ENCODE data around the gene RALGPS1. TPM values are rescaled to one million over a fixed set of nuclear protein-coding genes. Genes with fewer than 3 reads are reported as not detected.
"Not testable (repeated sequence)": the region's sequence is repeated elsewhere in the genome, so short reads cannot be mapped to it uniquely, and the experiment has no call there.

The RALGPS1 gene
- total RNA-seq, 4 donors from 2014 or later, result 3.3 to 9.8 (median 6.7) TPM

- Histone ChIP-seq H3K4me1 (peaks cover 0 to 4% (median 0%) of the 10 kb centered on the region in 4 donors), H3K4me3 (no peak overlapping the region), H3K9me3 (no peaks in the 10 kb centered on the region), H3K27ac (no peak overlapping the region), H3K36me3 (no peaks in the 10 kb centered on the region), H3K27me3 (no peaks in the 10 kb centered on the region)
- TF ChIP-seq CTCF (IDR thresholded peaks at IDR 0.05), result no peak
- no peak for TF ChIP-seq EP300 (IDR thresholded peaks at IDR 0.05)
- no peak for TF ChIP-seq POLR2A (IDR thresholded peaks at IDR 0.05)
- WGBS, 2 donors, result 86 to 95% methylated on average over 5 of the region's 5 CpGs
- peak in 1 of 2 donors; percentile 3 for DNase-seq (ENCODE audit: low spot score in 2 of 2)
These were observed 99.0 kb downstream of the RALGPS1 start for GRCh38 chr9:127013597-127013996.

- H3K9me3 ChIP-seq, result no peaks in the 10 kb centered on the region
- H3K27me3 ChIP-seq, result no peaks in the 10 kb centered on the region
- WGBS, 2 donors, result 60 to 68% methylated on average over 4 of the region's 4 CpGs
- TF ChIP-seq EP300 (IDR thresholded peaks at IDR 0.05), result no peak
- TF ChIP-seq CTCF (IDR thresholded peaks at IDR 0.05), result no peak
- no peak for TF ChIP-seq POLR2A (IDR thresholded peaks at IDR 0.05)
- peak in 1 of 2 donors; percentile 1 for DNase-seq (ENCODE audit: low spot score in 2 of 2)
- H3K4me1 ChIP-seq, result peaks cover 0 to 4% (median 0%) of the 10 kb centered on the region in 4 donors
- H3K4me3 ChIP-seq, result no peak overlapping the region
- no peaks in the 10 kb centered on the region for H3K36me3 ChIP-seq
- H3K27ac ChIP-seq, result no peak overlapping the region
These were observed 99.8 kb downstream of the RALGPS1 start for GRCh38 chr9:127014216-127014909.

- H3K9me3 ChIP-seq, result no peaks in the 10 kb centered on the region
- DNase-seq (ENCODE audit: low spot score in 2 of 2), result no peak
- no peaks in the 10 kb centered on the region for H3K36me3 ChIP-seq
- WGBS, 2 donors, result 91 to 92% methylated on average over 3 of the region's 3 CpGs
- H3K27ac ChIP-seq, result no peak overlapping the region
- TF ChIP-seq CTCF (IDR thresholded peaks at IDR 0.05) (no peak), EP300 (IDR thresholded peaks at IDR 0.05) (no peak), POLR2A (IDR thresholded peaks at IDR 0.05) (no peak)
- H3K27me3 ChIP-seq, result no peaks in the 10 kb centered on the region
- H3K4me3 ChIP-seq, result no peak overlapping the region
- H3K4me1 ChIP-seq, result peaks cover 0 to 4% (median 0%) of the 10 kb centered on the region in 4 donors
These were observed 100.4 kb downstream of the RALGPS1 start for GRCh38 chr9:127014910-127015540.

GRCh38 chr9:127015921-127016512, 101.4 kb downstream of the RALGPS1 start:
- peaks cover 0 to 5% (median 0%) of the 10 kb centered on the region in 4 donors for H3K4me1 ChIP-seq
- 76 to 81% methylated on average over 4 of the region's 4 CpGs for WGBS, 2 donors
- no peaks in the 10 kb centered on the region for H3K27me3 ChIP-seq
- TF ChIP-seq CTCF (IDR thresholded peaks at IDR 0.05) (no peak), EP300 (IDR thresholded peaks at IDR 0.05) (no peak), POLR2A (IDR thresholded peaks at IDR 0.05) (no peak)
- no peak for DNase-seq (ENCODE audit: low spot score in 2 of 2)
- H3K4me3 ChIP-seq, result no peak overlapping the region
- H3K27ac ChIP-seq, result no peak overlapping the region
- no peaks in the 10 kb centered on the region for H3K9me3 ChIP-seq
- no peaks in the 10 kb centered on the region for H3K36me3 ChIP-seq

- not testable (repeated sequence) for H3K27ac ChIP-seq; H3K9me3 ChIP-seq; H3K36me3 ChIP-seq; H3K4me3 ChIP-seq; H3K27me3 ChIP-seq; DNase-seq (ENCODE audit: low spot score in 2 of 2)
- H3K4me1 ChIP-seq, result peaks cover 0 to 20% (median 0%) of the 10 kb centered on the region in 4 donors
- WGBS, 2 donors, result 91 to 96% methylated on average over 9 of the region's 9 CpGs
These were observed 103.4 kb downstream of the RALGPS1 start for GRCh38 chr9:127017979-127018378.

Data from tibial nerve (tissue), 4 donors.